DMS114 treated with DMSO at 0.1 percent for 48 hours (cell line): ENCODE measurements around the gene CAMKMT.
"Not testable (repeated sequence)": the region's sequence is repeated elsewhere in the genome, so short reads cannot be mapped to it uniquely, and the experiment has no call there.

ENCODE experiments used
- DNase-seq: peaks from one replicate; lab custom pipeline; 2025; ENCODE audit not compliant: unreplicated experiment; lab: John Stamatoyannopoulos, UW

CAMKMT gene

DNA sequence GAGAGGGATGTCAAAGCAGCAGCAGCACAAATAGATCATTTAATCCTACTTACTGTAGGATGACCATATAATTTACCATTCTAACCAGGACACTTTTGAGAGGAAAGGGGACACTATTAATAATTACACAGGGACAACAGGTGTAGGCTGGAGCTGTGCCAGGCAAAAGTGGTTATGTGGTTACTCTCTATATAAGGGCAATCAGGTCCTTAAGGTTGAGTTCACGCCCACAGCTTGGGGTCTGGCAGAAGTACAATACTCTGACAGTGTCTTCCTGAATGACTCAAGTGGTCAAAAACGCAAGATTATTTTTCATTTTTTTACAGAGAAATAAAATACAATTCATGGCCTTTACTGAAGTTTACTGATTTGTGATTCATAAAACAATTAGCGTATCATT, 3.2 kb upstream of the CAMKMT start:
- no peak for DNase-seq

DNA sequence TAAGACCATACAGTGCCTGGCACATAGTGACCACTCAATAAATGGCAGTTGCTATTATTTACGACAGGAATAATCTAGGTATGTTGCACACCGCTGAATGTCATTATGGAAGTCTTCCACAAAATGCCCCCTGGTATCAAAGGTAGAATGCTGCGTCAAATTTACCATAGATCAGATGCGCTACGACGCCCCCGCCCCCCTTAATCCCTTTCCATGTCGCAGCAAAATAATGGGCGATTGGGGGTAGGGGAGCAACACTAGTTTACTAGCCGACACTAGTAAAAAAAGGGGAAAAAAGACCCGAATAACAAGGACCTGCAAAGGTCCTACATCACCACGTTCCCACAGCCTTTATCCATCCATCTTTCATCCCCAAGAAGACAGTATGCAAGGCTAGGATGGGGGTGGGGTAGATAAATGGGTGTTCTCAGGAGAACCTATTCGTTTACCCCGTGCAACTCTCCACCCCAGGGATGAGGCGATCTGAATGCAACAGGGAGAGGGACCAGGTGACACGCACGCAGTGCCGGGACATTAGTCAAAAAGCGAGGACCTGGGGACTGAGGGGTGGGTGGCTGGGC, 908 bp upstream of the CAMKMT start:
- DNase-seq = no peak

- DNase-seq = peak; percentile 35
Measured at GRCh38 chr2:44362207-44363015, 664 bp downstream of the CAMKMT start.

DNA sequence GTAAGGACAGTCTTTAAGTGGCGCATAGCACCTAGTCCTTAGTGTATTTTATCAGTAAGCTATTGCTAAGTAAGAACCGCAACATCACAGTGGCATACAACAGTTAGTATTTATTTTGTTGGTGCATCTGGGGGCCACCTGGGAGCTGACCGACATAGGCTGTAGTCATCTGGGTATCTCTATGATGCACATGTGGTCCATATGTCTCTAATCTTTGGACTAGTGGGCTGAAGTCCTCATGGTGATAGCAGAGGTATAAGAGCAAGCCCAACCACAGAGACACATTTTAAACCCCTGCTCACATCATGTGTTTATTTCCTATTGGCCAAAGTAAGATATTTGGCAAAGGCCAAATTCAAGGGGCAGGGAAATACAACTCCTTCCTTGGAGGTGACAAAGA, 2.9 kb downstream of the CAMKMT start:
- DNase-seq = no peak

DNA sequence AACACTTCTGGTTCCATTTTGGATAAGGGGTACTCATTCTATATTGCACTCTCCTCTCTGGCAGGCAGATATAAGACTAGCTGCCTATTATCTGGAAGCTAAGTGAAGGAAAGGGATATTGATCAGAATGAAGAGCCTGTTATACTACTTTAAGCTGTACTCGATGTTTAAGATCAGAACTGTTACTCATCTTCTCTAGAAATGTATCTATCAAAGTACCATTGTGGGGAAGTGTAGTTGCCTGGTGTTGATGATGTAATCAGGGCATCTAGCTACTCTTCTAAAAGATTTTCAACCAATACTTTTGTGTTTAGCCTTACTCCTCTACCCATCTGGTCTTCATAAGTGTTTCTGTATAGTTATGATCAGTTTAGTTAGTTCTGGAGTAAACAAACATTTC, 5.8 kb downstream of the CAMKMT start:
- DNase-seq = no peak

- DNase-seq = no peak
Measured at GRCh38 chr2:44369392-44369791, 7.6 kb downstream of the CAMKMT start.

DNA sequence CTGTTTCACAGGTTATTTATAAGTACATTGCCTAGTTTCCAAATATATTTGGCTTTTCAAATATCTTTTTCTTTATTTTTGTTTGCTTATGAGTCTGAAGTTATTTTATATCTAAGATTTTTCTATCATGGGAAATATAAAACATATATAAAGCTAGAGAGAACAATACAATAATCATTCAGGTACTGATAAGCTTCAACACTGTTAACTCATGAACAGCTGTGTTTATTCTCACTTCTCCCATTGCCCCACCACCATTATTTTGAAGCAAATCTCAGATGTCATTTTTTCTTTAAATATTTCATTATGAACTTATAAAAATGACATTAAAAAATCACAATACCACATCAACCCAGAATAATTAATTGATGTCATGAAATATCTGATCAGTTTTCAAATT, 9.7 kb downstream of the CAMKMT start:
- DNase-seq = no peak

DNA sequence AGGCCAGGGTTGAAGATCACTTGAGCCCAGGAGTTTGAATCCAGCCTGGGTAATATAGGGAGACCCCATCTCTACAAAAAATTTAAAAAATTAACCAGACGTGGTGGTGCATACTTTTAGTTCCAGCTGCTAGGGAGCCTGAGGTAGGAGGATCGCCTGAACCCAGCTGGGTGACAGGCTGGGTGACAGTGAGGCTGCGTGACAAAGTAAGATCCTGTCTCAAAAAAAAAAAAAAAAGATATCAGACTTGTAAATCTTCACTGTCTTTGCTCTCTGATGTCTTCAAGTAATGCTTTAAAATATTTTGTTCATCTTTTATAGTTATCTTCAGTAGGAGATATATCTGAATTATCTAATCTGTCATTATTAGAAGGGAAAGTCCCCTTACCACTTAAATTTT, 10.5 kb downstream of the CAMKMT start:
- no peak for DNase-seq

DNA sequence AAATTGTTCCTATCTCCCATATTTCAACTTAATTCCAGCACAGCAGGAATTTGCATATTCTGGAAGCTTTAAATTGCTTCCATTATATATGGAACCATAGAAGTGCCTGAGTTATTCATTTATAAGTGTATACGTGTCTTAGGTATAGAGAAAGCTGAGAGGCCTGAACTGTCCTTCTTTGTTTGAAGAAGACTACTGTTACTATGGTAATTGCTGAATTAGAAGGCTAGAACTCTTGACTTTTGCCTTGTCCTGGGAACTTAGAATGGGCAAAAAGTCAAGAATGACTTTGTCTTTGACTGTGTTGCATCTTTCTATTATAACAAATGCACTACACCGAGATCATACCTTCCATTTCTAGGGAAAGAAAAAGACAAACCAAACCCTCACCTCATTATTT, 15.7 kb downstream of the CAMKMT start:
- no peak for DNase-seq

- DNase-seq = not testable (repeated sequence)
Measured at GRCh38 chr2:44385226-44385625, 23.5 kb downstream of the CAMKMT start.

- no peak for DNase-seq
Measured at GRCh38 chr2:44388877-44389276, 27.1 kb downstream of the CAMKMT start.

DNA sequence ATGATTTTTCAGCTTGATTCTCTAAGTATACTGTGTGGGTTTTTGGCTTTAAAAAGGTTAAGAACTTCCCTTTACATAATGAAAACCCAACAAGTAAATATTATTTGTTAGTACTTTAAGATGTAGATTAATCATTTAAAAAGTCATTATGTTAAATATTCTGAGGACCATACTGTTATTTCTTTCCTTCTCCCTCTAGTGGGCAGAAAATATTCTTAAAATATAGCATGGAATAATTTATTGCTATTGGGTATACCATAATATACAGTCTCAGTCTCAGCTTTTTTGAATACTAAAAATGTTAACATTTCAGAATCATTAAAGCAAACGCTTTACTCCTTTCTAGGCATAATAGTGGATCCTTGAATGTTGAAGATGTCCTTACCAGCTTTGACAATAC, 28.1 kb downstream of the CAMKMT start:
- no peak for DNase-seq

DNA sequence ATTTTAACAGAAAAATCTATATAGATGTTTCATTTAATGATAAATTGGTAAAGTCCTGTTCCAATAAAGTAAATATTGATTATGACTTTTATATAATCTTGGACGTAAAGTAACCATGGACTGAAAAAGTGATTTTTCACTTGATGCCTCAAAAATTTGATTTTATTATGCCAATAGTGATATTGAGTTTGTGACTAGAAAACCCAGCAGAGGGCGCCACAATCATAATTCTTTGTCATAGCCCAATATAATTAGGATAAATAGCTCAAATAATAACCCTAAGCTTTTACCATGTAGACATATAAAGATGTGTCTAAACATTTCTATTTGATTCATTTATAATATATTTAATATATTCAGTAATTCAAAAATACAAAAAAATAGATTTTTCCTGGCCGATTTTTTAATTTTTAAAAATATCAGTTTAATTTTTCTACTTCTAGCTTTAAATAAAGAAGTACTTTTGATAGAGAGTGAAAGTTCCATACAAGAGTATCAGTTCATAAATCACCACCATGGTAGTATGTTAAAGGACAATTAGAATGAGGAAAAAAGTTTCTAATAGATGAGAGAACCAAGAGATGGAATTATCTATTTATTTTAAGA, 30.7 kb downstream of the CAMKMT start:
- peak; percentile 19 for DNase-seq

DNA sequence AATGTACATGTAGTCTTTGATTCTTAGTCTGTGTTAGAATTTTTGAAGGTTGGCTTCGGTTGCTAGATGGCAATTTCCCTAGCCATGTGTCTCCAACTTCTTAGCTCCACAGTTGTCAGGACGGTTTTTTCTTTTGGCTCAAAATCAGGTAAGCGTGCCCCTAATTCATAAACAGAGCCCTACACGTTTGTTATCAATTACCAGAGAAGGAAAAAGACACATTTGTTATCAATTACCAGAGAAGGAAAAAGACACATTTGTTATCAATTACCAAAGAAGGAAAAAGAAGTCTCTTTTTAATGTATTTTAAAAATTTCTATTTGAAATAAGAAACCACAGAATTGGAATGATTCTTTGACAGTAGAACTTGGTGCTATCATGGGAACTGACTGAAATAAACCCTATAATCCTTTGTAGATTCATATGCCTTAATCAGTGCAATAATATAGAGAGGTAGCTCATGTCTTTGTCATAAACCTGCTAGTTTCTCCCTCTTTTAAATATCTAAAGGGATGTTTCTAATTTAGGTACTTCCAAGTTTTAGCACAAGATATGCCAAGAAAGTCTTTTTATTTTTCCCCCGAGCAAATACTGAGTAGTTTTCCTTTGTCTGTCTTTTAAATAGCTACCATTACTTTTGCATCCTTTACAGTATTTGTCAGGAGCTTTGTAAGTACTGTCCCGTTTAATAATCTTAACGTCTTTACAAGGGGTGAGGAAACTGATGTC, 35.9 kb downstream of the CAMKMT start:
- no peak for DNase-seq

DNA sequence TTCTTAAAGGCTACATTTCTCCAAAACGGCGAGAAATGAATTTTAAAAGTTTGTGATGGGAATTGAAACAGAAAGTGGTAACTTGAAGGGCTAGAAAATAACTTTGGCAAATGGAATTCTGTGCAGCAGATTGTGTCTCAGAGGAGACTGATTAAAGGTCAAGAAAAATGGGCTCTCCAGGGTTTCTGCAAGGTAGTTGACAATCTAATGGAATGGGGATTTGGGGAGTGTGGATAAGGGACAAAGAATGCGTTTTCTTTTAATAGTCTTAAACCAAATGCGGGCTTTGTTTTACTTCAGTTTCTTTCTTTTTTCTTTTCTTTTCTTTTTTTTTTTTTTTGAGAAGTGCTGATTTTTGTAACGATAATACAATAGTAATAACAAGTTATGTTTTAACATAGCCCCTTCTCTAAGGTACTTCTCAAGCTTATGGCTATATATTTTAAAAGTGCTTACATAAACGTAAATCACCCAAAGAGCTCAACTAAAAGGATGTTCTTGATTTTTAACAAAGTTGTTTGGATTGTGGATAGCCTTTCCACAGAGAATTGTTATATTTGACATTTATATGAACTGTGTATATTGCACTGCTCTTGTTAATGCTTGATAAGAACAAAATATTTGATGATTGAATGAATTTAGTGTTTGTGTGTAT, 36.6 kb downstream of the CAMKMT start:
- DNase-seq = no peak

- no peak for DNase-seq
Measured at GRCh38 chr2:44420725-44421124, 59.0 kb downstream of the CAMKMT start.

DNA sequence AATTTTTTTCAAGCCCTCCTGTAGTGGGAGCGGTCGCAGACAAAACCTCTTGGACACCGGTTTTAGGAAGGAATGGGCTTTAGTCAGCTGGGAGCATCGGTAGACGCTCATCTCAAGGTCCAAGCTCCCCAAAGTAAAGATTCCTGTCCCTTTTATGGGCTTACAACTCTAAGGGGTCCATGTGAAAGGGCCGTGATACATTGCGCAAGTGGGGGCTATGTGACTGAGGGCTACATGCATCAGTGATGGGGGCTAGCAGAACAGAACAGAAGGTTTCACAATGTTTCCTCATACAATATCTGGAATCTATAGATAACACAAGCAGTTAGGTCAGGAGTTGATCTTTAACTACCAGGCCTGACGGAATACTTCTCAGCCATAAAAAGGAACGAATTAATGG, 62.5 kb downstream of the CAMKMT start:
- DNase-seq = no peak

DNA sequence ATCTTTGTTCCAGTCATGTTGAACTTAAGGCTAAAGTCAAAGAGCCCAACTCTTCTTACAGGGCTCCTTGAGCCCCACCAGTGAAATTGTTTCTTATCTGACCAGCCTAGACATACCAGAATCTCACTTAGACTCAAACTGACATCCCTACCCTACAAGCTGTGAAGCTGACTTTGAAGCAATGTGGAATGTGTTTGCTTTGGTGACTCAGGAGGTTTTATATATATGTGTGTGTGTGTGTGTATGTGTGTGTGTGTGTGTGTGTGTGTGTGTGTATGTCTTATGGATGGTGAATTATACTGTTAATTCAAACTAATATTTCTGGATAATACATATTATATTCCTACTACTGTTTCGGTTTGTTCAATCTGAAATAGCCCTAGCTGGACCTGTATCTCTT, 67.3 kb downstream of the CAMKMT start:
- DNase-seq = no peak

DNA sequence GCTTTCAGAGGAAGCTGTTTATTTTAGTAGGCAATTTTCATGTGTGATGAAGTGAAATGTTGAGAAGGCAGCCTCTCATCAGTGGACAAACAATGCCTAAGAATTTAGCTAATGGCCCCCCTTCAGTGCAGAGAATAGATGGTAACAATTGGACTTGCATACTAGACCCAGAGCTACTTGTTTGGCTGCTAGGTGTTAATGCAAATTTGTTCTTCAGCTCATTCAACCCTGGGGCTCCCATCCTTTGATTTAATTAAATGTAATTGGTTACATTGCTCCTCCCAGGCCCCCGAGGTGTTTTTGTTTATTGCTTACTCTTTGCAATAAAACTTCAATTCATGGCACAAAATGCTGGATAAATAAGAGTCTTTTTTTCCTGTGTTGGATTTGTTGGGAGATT, 68.6 kb downstream of the CAMKMT start:
- no peak for DNase-seq

- no peak for DNase-seq
Measured at GRCh38 chr2:44433895-44434294, 72.1 kb downstream of the CAMKMT start.

GRCh38 chr2:44441200-44441599, 79.5 kb downstream of the CAMKMT start:
- no peak for DNase-seq
